ENCODE measurements around the gene TM9SF3.

The TM9SF3 gene

DNA sequence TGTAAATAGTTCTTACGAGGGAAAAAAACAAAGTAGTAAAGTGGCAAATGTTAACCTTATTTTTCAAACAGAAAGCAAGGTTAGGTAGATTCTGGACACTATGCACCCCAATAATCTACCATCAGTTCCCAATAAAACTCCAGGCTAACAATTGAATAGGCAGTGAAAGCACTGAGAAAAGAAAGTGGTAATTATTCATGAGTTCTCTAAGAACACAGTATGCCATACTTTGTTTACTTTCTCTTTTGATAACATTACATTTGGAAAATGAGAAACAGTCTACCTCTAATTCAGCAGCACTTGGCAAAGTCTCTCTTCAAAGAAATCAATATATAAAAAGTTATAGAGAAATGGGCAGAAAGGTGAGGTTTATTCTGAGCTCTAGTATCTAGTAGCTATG is 18.4 kb downstream of the TM9SF3 start:
- Histone ChIP-seq H3K9me3 (ENCODE audit: control insufficient read depth, insufficient read depth, low read length) (no peaks in the 10 kb centered on the region), H4K20me1 (ENCODE audit: control insufficient read depth, insufficient read depth, low read depth, low read length) (peaks cover 10% of the 10 kb centered on the region; the same call in 1 of the 2 replicates), H3F3A (ENCODE audit: control insufficient read depth, insufficient read depth) (no peaks in the 10 kb centered on the region), H3K4me1 (ENCODE audit: control insufficient read depth, low read length) (no peaks in the 10 kb centered on the region), H3K27me3 (ENCODE audit: control insufficient read depth, low read length) (no peaks in the 10 kb centered on the region), H3K36me3 (ENCODE audit: control insufficient read depth, low read length) (peaks cover 59% of the 10 kb centered on the region), H3K4me3 (ENCODE audit: low read length) (no peak overlapping the region), H3K4me2 (ENCODE audit: low read length) (no peak overlapping the region), H3K79me2 (ENCODE audit: control insufficient read depth, low read length) (peaks cover 87% of the 10 kb centered on the region), H3K27ac (ENCODE audit: low read depth, low read length) (no peak overlapping the region), H3K9me2 (replicated peaks; ENCODE audit: control insufficient read depth, low read length) (no peaks in the 10 kb centered on the region)
- no peak for TF ChIP-seq EZH2phosphoT487 (IDR thresholded peaks at IDR 0.05; ENCODE audit: borderline replicate concordance, low read length)
- TF ChIP-seq, protein P1, sequence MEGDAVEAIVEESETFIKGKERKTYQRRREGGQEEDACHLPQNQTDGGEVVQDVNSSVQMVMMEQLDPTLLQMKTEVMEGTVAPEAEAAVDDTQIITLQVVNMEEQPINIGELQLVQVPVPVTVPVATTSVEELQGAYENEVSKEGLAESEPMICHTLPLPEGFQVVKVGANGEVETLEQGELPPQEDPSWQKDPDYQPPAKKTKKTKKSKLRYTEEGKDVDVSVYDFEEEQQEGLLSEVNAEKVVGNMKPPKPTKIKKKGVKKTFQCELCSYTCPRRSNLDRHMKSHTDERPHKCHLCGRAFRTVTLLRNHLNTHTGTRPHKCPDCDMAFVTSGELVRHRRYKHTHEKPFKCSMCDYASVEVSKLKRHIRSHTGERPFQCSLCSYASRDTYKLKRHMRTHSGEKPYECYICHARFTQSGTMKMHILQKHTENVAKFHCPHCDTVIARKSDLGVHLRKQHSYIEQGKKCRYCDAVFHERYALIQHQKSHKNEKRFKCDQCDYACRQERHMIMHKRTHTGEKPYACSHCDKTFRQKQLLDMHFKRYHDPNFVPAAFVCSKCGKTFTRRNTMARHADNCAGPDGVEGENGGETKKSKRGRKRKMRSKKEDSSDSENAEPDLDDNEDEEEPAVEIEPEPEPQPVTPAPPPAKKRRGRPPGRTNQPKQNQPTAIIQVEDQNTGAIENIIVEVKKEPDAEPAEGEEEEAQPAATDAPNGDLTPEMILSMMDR (IDR thresholded peaks at IDR 0.05; ENCODE audit: low read depth, low read length, poor library complexity, severe bottlenecking): no peak

DNA sequence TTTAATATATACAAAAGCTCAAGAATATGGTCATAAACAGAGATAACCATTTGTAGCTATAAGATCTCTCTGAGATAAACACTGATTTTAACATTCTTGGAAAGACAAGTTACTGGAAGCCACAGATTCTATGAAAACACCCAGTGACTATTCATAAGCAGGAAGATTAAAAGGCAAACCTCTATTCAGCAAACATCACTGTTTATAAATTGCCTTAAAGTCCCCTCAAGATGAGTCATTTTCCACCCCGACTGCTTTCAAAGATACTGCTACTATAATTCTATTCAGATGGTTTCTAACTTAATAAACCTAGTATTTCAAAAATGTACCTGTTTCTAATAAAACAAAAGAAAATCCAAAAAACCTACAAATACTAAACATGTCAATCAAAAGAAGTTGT is 21.0 kb downstream of the TM9SF3 start:
- Histone ChIP-seq H3K79me2 (ENCODE audit: control insufficient read depth, low read length) (peaks cover 60% of the 10 kb centered on the region), H3K4me3 (ENCODE audit: low read length) (no peak overlapping the region), H3K4me1 (ENCODE audit: control insufficient read depth, low read length) (no peaks in the 10 kb centered on the region), H3F3A (ENCODE audit: control insufficient read depth, insufficient read depth) (no peaks in the 10 kb centered on the region), H3K9me2 (replicated peaks; ENCODE audit: control insufficient read depth, low read length) (no peaks in the 10 kb centered on the region), H3K36me3 (ENCODE audit: control insufficient read depth, low read length) (peaks cover 55% of the 10 kb centered on the region), H3K4me2 (ENCODE audit: low read length) (no peak overlapping the region), H3K27me3 (ENCODE audit: control insufficient read depth, low read length) (no peaks in the 10 kb centered on the region), H3K9me3 (ENCODE audit: control insufficient read depth, insufficient read depth, low read length) (no peaks in the 10 kb centered on the region), H4K20me1 (ENCODE audit: control insufficient read depth, insufficient read depth, low read depth, low read length) (0 out of 2 replicates have a peak, but pooled peaks cover 5% of the 10 kb centered on the region), H3K27ac (ENCODE audit: low read depth, low read length) (no peak overlapping the region)
- no peak for TF ChIP-seq EZH2phosphoT487 (IDR thresholded peaks at IDR 0.05; ENCODE audit: borderline replicate concordance, low read length)
- TF ChIP-seq, protein P1 (IDR thresholded peaks at IDR 0.05; ENCODE audit: low read depth, low read length, poor library complexity, severe bottlenecking): no peak

DNA sequence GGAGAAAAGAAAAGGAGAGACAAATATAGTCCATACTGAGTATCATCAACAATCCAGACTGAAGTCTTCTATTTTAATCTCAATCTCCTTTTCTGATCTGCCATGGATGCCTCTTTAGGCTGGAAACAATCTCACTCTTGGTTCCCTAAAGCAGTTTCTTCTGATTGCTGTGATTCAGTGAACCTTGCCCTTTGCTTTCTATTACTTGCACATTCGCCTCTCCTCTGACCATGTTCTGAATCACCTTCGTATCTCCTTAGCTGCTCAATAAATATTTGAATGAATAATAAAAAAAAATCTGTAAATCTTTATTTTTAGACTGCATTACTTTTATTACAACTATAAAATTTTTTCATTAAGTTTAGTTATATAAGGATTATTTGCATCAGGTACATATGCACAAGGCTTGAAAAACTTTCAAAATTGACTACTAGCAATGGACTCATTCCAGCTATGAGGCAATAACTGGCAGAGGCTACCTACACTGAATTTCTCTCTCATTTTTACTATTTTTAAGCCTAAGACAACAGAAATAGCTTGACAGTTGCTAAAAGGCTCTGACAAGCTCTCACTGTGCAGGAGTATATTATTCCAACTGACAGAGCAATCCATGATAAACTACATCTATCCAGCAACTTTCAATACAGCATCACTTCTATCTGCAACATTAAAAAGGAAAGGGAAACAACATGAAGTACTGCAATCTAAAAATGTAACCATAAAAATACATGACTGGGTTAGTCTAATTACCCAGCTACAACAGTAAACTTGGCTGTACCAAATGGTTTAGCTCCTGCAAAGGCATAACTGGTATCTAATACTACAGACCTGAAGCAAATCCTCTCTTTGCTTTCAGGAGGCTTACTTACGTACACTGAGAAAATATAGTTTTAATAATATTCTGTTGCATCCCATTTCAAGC is 25.6 kb downstream of the TM9SF3 start:
- H3K27ac ChIP-seq (ENCODE audit: low read depth, low read length): no peak overlapping the region
- H3K4me2 ChIP-seq (ENCODE audit: low read length): no peak overlapping the region
- TF ChIP-seq EZH2phosphoT487 (IDR thresholded peaks at IDR 0.05; ENCODE audit: borderline replicate concordance, low read length): no peak
- TF ChIP-seq, protein P1 (IDR thresholded peaks at IDR 0.05; ENCODE audit: low read depth, low read length, poor library complexity, severe bottlenecking): no peak
- H4K20me1 ChIP-seq (ENCODE audit: control insufficient read depth, insufficient read depth, low read depth, low read length): no peaks in the 10 kb centered on the region
- H3K9me2 ChIP-seq (replicated peaks; ENCODE audit: control insufficient read depth, low read length): no peaks in the 10 kb centered on the region
- no peaks in the 10 kb centered on the region for H3K4me1 ChIP-seq (ENCODE audit: control insufficient read depth, low read length)
- H3K36me3 ChIP-seq (ENCODE audit: control insufficient read depth, low read length): peaks cover 68% of the 10 kb centered on the region
- no peaks in the 10 kb centered on the region for H3K27me3 ChIP-seq (ENCODE audit: control insufficient read depth, low read length)
- H3K79me2 ChIP-seq (ENCODE audit: control insufficient read depth, low read length): peaks cover 16% of the 10 kb centered on the region
- H3K4me3 ChIP-seq (ENCODE audit: low read length): no peak overlapping the region
- H3F3A ChIP-seq (ENCODE audit: control insufficient read depth, insufficient read depth): no peaks in the 10 kb centered on the region
- H3K9me3 ChIP-seq (ENCODE audit: control insufficient read depth, insufficient read depth, low read length): no peaks in the 10 kb centered on the region
